Esophagus muscularis mucosa (tissue), 3 donors: Measurements from ENCODE around the gene NPLOC4.

Experiments used
- CTCF ChIP-seq, 3 experiments: fragments of 200-600 bp in 2 of 3; fragments of 450-650 bp in 1 of 3; sonication (generic) in 2 of 3; IDR thresholded peaks; one replicate each; pipeline ENCODE4 v1.5.1; 2017 to 2019; ENCODE audit warnings: antibody characterized with exemption in 3 of 3, mild to moderate bottlenecking in 2 of 3, moderate library complexity in 1 of 3
- POLR2A ChIP-seq: fragments of 450-650 bp; IDR thresholded peaks from one replicate; pipeline ENCODE4 v1.6.1; 2017; ENCODE audit warnings: antibody characterized with exemption, moderate library complexity, mild to moderate bottlenecking, low read depth

GRCh38 chr17:81666092-81666341 lies 29.1 kb upstream of the NPLOC4 start:
- TF ChIP-seq CTCF (IDR thresholded peaks at IDR 0.05) (no peak), POLR2A (no peak)
